Suppressor macrophage treated with lipopolysaccharide for 1 hour (primary cell): ENCODE measurements around the gene TM4SF4.
"Not testable (repeated sequence)": the region's sequence is repeated elsewhere in the genome, so short reads cannot be mapped to it uniquely, and the experiment has no call there.

Experiments
- DNase-seq, 3 donors: peaks; one replicate each; pipeline ENCODE4 v3.0.0-alpha.2; 2020 to 2022

The TM4SF4 gene, protein sequence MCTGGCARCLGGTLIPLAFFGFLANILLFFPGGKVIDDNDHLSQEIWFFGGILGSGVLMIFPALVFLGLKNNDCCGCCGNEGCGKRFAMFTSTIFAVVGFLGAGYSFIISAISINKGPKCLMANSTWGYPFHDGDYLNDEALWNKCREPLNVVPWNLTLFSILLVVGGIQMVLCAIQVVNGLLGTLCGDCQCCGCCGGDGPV

DNA sequence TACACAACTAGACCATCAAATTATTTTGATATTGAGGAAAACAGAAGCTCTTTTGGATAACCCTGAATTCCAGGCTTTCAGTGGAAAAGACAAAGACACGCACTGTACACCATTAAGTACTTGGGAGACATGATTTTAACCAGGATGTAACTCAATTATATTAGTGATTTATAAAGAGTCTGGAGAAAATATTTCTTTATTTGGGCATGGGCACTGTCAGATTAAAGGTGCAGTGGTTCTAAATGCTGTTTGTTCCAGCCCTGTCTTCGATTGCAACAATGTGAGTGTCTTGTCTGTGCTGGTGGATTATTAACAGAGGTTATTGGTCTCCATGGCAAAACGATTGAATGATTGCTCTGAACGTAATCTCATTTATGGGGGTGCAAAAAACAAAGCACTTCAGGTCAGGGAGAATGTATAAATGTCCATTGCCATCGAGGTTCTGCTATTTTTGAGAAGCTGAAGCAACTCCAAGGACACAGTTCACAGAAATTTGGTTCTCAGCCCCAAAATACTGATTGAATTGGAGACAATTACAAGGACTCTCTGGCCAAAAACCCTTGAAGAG, at the start of gene TM4SF4:
Gene TM4SF4 (plus strand): TSS at position 448 of the 568 bp plus-strand sequence. CDS start 181 bp downstream, outside the sequence.
- no peak for DNase-seq

DNA sequence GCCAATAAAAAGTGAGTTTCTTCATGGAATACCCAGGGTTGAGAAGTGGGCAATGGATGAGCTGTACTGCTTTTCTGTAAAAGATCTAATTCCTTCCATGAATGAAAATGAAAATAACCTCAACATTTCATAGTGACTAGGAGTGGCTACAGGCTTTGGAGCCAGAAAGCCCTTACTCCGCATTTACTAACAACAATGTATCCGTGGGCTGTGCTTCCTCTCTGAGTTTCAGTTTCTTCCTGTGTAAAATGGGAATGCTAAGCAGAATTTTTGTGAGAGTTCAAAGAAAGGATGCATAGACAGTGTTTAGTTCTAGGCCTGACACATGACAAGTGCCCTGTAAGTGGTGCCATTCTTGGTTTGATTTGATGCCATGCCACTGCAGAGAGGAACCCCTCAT, 49.6 kb upstream of the TM4SF4 start:
- peak; percentile 69 to 82 (median 79) for DNase-seq

DNA sequence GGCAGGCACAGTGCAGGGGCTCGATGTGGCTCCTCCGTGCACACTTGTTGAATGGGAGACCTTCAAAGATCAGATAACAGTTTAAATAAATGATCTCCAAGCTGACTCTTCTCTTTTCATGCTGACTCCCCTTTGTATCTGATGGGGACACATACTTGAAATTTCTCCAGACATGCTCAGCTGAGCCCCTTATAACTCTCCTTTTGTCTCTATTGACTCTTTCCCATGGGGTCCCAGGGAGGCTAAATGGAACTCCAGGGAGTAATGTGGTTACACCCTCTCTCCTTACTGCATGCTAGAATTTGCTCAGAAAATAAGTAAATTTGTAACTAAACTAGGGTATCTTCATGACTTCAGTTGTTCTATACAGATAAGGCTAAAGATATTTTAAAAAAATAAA, 48.2 kb upstream of the TM4SF4 start:
- no peak for DNase-seq

DNA sequence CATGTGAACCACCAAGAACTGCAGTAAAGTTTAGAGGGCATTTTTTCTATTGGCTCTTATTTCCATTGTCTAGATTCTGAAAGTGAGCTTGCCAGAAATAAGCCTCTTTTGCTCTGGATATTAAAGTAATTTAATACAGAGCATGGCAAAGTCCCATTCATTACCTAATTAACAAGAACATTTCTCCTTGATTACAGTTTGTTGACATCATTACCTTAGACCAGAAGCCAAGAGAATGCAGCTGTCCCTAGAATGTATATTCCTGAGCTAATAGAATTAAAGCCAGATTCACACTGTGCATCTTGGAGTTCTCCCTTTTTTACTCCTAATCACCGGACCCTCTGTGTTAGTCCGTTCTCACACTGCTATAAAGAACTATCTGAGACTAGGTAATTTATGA, 46.4 kb upstream of the TM4SF4 start:
- DNase-seq, result no peak

DNA sequence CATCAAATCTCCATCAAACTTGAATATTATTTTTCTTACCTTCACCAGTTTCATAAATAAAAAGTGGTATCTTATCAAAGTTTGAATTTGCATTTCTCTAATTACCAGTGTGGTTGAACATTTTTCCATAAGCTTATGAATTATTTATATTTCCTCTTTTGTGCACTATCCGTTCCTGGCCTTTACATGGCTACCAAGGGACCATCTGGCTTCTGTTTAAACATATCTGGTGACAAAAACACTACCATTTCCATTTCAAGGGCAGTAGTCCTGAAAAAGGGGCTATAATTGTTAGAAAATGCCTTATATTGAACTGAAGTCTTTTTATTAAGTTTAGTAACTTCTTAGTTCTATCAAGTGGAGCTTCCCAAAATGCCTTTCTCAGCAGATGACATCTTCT, 44.3 kb upstream of the TM4SF4 start:
- no peak for DNase-seq

GRCh38 chr3:149432149-149432548, 42.3 kb upstream of the TM4SF4 start:
- DNase-seq, result no peak

- peak in 1 of 3 donors; percentile 29 for DNase-seq
These were observed 38.3 kb upstream of the TM4SF4 start for GRCh38 chr3:149435996-149436885.

DNA sequence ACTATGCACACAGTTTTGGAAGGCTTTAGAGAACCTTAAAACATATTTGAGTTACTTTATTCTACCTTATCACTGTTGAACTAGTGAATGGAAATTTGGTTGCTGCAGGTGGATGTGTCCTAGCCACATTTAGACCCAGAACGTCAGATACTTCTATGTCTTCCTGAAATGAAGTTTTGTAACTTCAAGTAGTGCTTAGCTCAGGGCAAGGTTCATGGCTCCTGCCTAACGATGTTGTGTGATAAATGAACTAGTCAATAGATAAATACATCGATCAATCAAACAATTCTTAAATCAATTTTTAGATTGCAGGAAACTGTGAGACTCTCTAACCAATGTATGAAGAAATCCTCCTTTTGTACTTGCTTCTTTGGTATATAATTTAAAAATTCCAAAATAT, 37.2 kb upstream of the TM4SF4 start:
- no peak for DNase-seq

- no peak for DNase-seq
These were observed 36.8 kb upstream of the TM4SF4 start for GRCh38 chr3:149437710-149438109.

DNA sequence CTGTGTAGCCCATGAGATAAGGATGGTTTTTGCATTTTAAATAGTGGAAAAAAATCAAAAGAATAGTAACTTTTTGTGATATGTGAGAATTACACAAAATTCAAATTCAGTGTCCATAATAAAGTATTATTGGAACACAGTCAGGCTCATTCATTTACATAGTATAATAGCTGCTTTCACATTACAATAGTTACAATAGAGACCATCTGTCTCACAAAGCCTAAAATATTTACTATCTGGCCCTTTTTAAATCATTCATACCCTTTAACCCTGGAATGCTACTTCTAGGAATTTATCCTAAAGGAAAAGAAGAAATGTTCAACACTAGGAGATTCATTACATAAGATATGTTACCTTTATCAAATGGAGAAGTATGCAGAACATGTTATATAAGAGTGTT, 35.5 kb upstream of the TM4SF4 start:
- no peak for DNase-seq

DNA sequence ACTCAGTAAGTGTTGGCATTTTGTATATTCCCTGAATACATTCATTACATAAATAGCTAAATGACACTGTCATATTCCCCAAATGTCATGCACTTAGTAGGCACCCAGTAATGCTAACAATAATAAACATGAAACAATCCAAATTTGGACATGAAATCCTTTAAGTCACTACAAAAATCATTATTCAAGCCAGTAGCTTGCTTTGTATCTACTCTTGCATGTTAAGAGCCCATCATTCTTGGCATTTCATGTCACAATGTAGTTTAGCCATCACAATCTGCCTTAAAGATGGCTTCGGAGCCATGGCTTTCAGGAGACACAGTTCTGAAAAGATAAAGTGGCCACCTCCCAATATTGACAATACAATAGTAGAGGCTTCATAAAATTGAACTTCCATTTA, 32.9 kb upstream of the TM4SF4 start:
- no peak for DNase-seq

DNA sequence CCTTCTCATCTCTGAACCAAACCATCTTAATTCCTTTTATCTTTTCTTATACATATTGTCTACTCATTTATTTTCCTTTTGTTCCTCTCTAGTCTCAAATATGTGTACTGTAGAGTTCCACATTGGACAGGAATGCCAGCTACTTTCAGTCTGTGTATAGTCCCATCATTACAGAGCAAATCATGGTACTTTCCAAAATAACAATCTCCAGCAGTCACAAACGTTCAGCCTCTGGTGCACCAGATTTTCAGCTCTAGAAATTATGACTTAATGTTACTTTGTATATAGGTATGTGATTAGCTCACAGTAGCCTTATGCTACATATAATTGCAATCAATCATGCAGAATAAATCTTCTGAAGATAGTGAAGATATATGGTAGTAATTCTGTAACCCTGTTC, 32.5 kb upstream of the TM4SF4 start:
- DNase-seq, result no peak

DNA sequence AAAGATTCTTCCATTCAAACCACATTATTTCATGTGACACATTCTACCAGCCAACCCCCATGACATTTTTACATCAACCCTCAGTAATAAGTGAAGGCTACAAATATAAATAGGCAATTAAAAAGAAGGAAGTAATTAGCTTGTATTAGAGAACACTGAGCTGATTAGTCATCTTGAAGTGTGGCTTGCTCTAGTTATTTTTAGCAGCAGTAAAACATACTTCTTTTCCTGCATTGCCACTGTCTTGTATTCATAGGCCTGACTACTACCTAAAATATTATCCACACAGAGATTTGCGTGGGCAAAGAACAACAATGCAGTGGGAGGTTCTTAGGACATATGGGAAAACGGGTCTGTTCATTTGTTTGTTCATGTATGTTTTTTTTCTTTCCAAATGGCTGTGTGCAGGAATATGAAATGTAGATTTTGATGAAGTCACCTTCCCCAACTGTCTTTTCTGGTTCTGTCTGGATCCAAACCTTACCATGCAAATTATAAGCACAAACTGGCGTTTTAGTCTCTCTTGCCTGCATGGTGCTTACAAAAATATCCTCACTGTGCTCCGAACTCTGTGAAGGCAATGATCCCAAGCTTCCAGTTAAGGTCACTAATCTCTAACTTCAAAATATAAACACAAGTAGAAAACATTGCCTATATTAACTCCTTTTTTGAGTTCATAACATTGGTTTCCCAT, 31.5 kb upstream of the TM4SF4 start:
- DNase-seq, result peak; percentile 45 to 70 (median 64)

DNA sequence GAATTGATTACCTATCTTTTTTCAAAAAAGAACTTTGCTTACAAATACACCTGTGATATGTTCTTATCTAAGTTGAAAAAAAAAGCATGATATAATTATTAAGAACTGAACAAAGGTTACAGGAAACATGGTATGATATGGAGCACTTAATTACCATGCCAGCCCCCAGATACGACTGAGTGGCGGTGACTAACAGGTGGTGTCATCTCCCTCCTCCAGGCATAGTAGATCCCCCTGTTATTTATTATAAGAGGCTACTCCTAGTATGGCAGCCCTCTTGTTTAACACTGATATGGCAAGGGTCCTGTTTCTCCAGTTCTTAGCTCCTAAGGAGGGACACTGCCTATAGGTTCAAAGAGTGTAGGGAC, 31.0 kb upstream of the TM4SF4 start:
- no peak for DNase-seq

DNA sequence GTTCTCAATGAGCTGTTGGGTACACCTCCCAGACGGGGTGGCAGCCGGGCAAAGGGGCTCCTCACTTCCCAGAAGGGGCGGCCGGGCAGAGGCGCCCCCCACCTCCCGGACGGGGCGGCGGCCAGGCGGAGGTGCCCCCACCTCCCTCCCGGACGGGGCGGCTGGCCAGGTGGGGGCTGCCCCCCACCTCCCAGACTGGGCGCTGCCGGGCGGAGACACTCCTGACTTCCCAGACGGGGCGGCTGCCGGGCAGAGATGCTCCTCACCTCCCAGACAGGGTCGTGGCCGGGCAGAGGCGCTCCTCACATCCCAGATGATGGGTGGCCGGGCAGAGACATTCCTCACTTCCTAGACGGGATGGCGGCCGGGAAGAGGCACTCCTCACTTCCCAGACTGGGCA, 29.6 kb upstream of the TM4SF4 start:
- DNase-seq, result not testable (repeated sequence)

GRCh38 chr3:149448331-149448831, 26.1 kb upstream of the TM4SF4 start:
- DNase-seq, result peak; percentile 51 to 73 (median 64)

DNA sequence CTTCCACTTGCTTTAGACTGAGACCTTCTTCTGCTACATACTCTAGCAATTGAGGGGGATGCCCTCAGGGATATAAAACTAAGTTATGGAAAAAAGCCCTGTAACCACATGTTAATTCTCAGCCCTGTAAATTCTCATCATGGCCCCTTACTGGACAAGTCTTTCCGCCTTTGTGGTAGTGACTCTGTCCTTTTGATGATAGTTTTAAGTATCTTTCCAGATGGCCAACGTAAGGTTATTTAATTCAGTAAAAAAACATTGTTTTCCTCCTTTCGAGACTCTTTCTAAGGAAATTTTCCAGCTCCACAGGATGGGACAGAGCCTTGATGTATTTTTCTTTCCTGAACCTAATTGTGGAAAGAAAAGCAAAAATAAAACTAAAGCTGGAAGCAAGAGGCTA, 25.3 kb upstream of the TM4SF4 start:
- no peak for DNase-seq

GRCh38 chr3:149449799-149450198, 24.7 kb upstream of the TM4SF4 start:
- DNase-seq, result no peak

DNA sequence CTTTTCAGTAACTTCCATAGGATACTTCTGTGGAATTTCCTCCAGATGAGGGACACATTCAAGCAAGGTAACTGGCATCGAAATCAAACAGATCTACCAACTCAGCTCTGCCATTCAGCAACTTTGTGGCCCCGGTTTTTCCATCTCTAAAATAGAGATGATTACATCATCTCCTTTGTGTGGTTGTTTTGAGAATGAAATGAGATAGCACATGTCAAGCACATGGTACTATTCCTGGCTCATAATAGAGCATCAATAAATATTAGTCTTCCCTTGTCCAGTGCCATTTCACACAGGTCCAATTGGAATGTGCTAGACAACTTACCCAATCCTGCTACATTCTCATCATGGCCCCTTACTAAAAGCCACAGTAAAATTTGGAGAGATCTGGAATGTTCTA, 24.2 kb upstream of the TM4SF4 start:
- peak in 1 of 3 donors; percentile 15 for DNase-seq

GRCh38 chr3:149452036-149452435, 22.5 kb upstream of the TM4SF4 start:
- no peak for DNase-seq

DNA sequence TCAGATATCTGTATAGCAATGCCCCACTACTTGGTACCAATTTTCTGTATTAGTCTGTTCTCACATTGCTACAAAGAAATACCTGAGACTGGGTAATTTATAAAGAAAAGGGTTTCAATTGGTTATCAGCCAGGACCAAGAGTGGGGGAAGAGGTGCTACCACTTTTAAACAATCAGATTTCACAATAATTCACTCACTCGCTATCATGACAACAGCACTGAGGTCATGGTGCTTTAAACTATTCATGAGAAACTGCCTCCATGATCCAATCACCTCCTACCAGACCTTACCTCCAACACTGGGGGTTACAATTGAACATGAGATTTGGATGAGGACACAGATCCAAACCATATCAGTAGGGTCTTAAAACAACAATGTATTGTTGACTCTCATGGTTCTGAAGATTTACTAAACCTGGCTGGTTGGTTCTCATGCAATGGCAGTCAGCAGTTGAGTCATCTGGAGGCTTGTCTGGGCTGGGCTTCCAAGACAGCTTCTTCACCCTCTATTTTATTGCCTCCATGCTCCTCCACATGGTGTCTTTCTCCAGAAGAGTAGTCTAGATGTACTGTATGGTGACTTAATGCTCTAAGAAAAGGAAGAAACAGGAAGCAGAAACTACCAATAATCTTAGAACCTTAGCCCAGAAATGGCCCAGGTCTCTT, 21.2 kb upstream of the TM4SF4 start:
- no peak for DNase-seq

- DNase-seq, result no peak
These were observed 19.8 kb upstream of the TM4SF4 start for GRCh38 chr3:149454746-149455145.

DNA sequence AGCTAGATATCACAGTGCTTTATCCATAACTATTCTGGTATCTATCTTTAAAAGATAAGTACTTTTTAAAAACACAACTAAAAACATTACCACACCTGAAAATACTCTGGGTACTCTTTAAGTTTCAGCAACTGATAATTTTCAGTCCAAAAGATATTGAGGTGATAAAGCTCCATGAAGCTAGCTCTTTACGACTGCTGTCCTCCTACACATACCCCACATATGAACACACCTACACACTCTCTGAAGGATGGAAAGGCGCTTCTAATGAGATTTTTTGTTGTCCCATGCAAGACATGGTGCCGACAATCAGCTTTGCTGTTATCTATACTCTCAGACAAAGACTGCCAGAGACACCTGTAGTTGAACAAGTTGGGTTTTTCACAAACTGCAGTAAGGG, 19.1 kb upstream of the TM4SF4 start:
- no peak for DNase-seq
